BLaER1 treated with 17β-estradiol and CSF1 and Interleukin-3, amounts not matched to agents 10 nM and 100 nM (cell line): ENCODE measurements around the gene ALKBH6.

Source experiments
- H3K27ac ChIP-seq, 11 experiments: shearing (Covaris generic); formaldehyde crosslinking; 2 replicates each; pipeline ENCODE4 v1.8.1; 2022
- H3K27me3 ChIP-seq, 11 experiments: shearing (Covaris generic); formaldehyde crosslinking; 2 replicates each; pipeline ENCODE4 v1.8.1; 2022
- H3K36me3 ChIP-seq, 11 experiments: shearing (Covaris generic); formaldehyde crosslinking; 2 replicates each; pipeline ENCODE4 v1.8.1; 2022
- H3K4me1 ChIP-seq, 10 experiments: shearing (Covaris generic); formaldehyde crosslinking; 2 replicates each; pipeline ENCODE4 v1.8.1; 2022
- H3K4me2 ChIP-seq, 11 experiments: shearing (Covaris generic); formaldehyde crosslinking; 2 replicates each; pipeline ENCODE4 v1.8.1; 2022
- H3K4me3 ChIP-seq, 10 experiments: shearing (Covaris generic); formaldehyde crosslinking; 2 replicates each; pipeline ENCODE4 v1.8.1; 2022
- H3K9ac ChIP-seq, 11 experiments: shearing (Covaris generic); formaldehyde crosslinking; 2 replicates each; pipeline ENCODE4 v1.8.1; 2022
- H3K9me3 ChIP-seq, 11 experiments: shearing (Covaris generic); formaldehyde crosslinking; replicated peaks in 1 of 11; 2 replicates each; pipeline ENCODE4 v1.8.1; 2022
- H4K20me1 ChIP-seq, 11 experiments: shearing (Covaris generic); formaldehyde crosslinking; 2 replicates each; pipeline ENCODE4 v1.8.1; 2022
- Cebpa-rat ChIP-seq, 11 experiments: shearing (Covaris generic); IDR thresholded peaks; 2 replicates each; pipeline ENCODE4 v1.8.1; 2022

Gene ALKBH6

GRCh38 chr19:36019061-36019670, 5.2 kb upstream of the ALKBH6 start:
- H3K9ac ChIP-seq: no peak overlapping the region
- no peak overlapping the region for H3K4me2 ChIP-seq
- H3K27ac ChIP-seq: no peak overlapping the region
- TF ChIP-seq Cebpa-rat (IDR thresholded peaks at IDR 0.05): no peak
- H3K36me3 ChIP-seq: peaks cover 0 to 66% (median 23%) of the 10 kb centered on the region in 11 experiments; a peak in 17 of 22 replicates
- no peaks in the 10 kb centered on the region for H3K27me3 ChIP-seq
- H3K4me1 ChIP-seq: peaks cover 9 to 11% (median 10%) of the 10 kb centered on the region in 10 experiments
- H4K20me1 ChIP-seq: no peaks in the 10 kb centered on the region; a peak in 1 of 22 replicates
- no peaks in the 10 kb centered on the region for H3K9me3 ChIP-seq
- no peak overlapping the region for H3K4me3 ChIP-seq

GRCh38 chr19:36013280-36014011, 567 bp downstream of the ALKBH6 start:
- TF ChIP-seq Cebpa-rat (IDR thresholded peaks at IDR 0.05): no peak
- H3K9ac ChIP-seq: peak overlapping the region; percentile 79 to 89 (median 84)
- peaks cover 0 to 15% (median 0%) of the 10 kb centered on the region in 11 experiments; a peak in 6 of 22 replicates for H3K36me3 ChIP-seq
- H4K20me1 ChIP-seq: no peaks in the 10 kb centered on the region; a peak in 1 of 22 replicates
- no peaks in the 10 kb centered on the region for H3K9me3 ChIP-seq
- H3K4me1 ChIP-seq: peaks cover 18 to 32% (median 21%) of the 10 kb centered on the region in 10 experiments
- peaks cover 0 to 16% (median 9%) of the 10 kb centered on the region in 11 experiments; a peak in 14 of 22 replicates for H3K27me3 ChIP-seq
- H3K4me2 ChIP-seq: peak overlapping the region; percentile 88 to 99 (median 95)
- H3K4me3 ChIP-seq: peak overlapping the region; percentile 71 to 82 (median 78)
- H3K27ac ChIP-seq: peak overlapping the region; percentile 73 to 85 (median 82)

- Histone ChIP-seq H3K4me3 (no peak overlapping the region), H3K36me3 (no peaks in the 10 kb centered on the region; a peak in 1 of 22 replicates), H3K27ac (no peak overlapping the region), H3K9ac (no peak overlapping the region), H3K4me1 (peaks cover 18 to 31% (median 21%) of the 10 kb centered on the region in 10 experiments), H3K9me3 (no peaks in the 10 kb centered on the region), H4K20me1 (peaks cover 0 to 6% (median 0%) of the 10 kb centered on the region in 11 experiments; a peak in 3 of 22 replicates), H3K4me2 (no peak overlapping the region), H3K27me3 (peaks cover 0 to 20% (median 10%) of the 10 kb centered on the region in 11 experiments; a peak in 14 of 22 replicates)
- no peak for TF ChIP-seq Cebpa-rat (IDR thresholded peaks at IDR 0.05)
Measured at GRCh38 chr19:36010402-36010801, 3.6 kb downstream of the ALKBH6 start.

- peak overlapping the region in 6 of 10 experiments; percentile 24 to 55 (median 36); a peak in 8 of 20 replicates for H3K4me3 ChIP-seq
- H3K4me1 ChIP-seq: peaks cover 12 to 25% (median 16%) of the 10 kb centered on the region in 10 experiments
- H4K20me1 ChIP-seq: peaks cover 0 to 11% (median 0%) of the 10 kb centered on the region in 11 experiments; a peak in 3 of 22 replicates
- H3K27me3 ChIP-seq: peaks cover 0 to 20% (median 10%) of the 10 kb centered on the region in 11 experiments; a peak in 14 of 22 replicates
- peak overlapping the region; percentile 46 to 77 (median 63); a peak in 21 of 22 replicates for H3K4me2 ChIP-seq
- no peak for TF ChIP-seq Cebpa-rat (IDR thresholded peaks at IDR 0.05)
- H3K27ac ChIP-seq: no peak overlapping the region
- no peaks in the 10 kb centered on the region for H3K9me3 ChIP-seq
- peak overlapping the region in 5 of 11 experiments; percentile 5 to 59 (median 46); a peak in 1 of 22 replicates for H3K9ac ChIP-seq
- no peaks in the 10 kb centered on the region; a peak in 1 of 22 replicates for H3K36me3 ChIP-seq
Measured at GRCh38 chr19:36009633-36010379, 4.2 kb downstream of the ALKBH6 start.

- Histone ChIP-seq H4K20me1 (peaks cover 0 to 17% (median 0%) of the 10 kb centered on the region in 11 experiments; a peak in 4 of 22 replicates), H3K4me2 (peak overlapping the region; percentile 46 to 77 (median 63)), H3K36me3 (peaks cover 0 to 5% (median 0%) of the 10 kb centered on the region in 11 experiments; a peak in 1 of 22 replicates), H3K27me3 (peaks cover 0 to 20% (median 10%) of the 10 kb centered on the region in 11 experiments; a peak in 14 of 22 replicates), H3K9ac (peak overlapping the region in 7 of 11 experiments; percentile 15 to 59 (median 46); a peak in 6 of 22 replicates), H3K27ac (no peak overlapping the region), H3K4me3 (peak overlapping the region in 6 of 10 experiments; percentile 24 to 55 (median 36); a peak in 11 of 20 replicates), H3K4me1 (peaks cover 9 to 21% (median 12%) of the 10 kb centered on the region in 10 experiments; a peak in 19 of 20 replicates), H3K9me3 (no peaks in the 10 kb centered on the region)
- no peak for TF ChIP-seq Cebpa-rat (IDR thresholded peaks at IDR 0.05)
Measured at GRCh38 chr19:36009220-36009619, 4.8 kb downstream of the ALKBH6 start.

GRCh38 chr19:36008336-36008978, 5.6 kb downstream of the ALKBH6 start, which contains the start of gene SYNE4:
Gene SYNE4 (minus strand): TSS chr19:36008813. CDS start chr19:36008681, 132 bp downstream.
- peaks cover 6 to 18% (median 11%) of the 10 kb centered on the region in 10 experiments; a peak in 19 of 20 replicates for H3K4me1 ChIP-seq
- peak within 1 kb of the TSS in 6 of 10 experiments; percentile 24 to 55 (median 36); a peak in 11 of 20 replicates for H3K4me3 ChIP-seq
- no peak for TF ChIP-seq Cebpa-rat (IDR thresholded peaks at IDR 0.05)
- peaks cover 0 to 22% (median 0%) of the 10 kb centered on the region in 11 experiments; a peak in 5 of 22 replicates for H4K20me1 ChIP-seq
- H3K27me3 ChIP-seq: peaks cover 0 to 20% (median 10%) of the 10 kb centered on the region in 11 experiments; a peak in 14 of 22 replicates
- H3K27ac ChIP-seq: no peak within 1 kb of the TSS
- peak within 1 kb of the TSS in 7 of 11 experiments; percentile 15 to 59 (median 46); a peak in 6 of 22 replicates for H3K9ac ChIP-seq
- H3K9me3 ChIP-seq: no peaks in the 10 kb centered on the region
- H3K36me3 ChIP-seq: peaks cover 0 to 11% (median under 1%) of the 10 kb centered on the region in 11 experiments; a peak in 5 of 22 replicates
- H3K4me2 ChIP-seq: peak within 1 kb of the TSS; percentile 46 to 77 (median 63)

- H4K20me1 ChIP-seq: peaks cover 0 to 22% (median 0%) of the 10 kb centered on the region in 11 experiments; a peak in 5 of 22 replicates
- H3K9me3 ChIP-seq: no peaks in the 10 kb centered on the region
- H3K9ac ChIP-seq: no peak overlapping the region
- peaks cover 0 to 18% (median 5%) of the 10 kb centered on the region in 11 experiments; a peak in 9 of 22 replicates for H3K36me3 ChIP-seq
- no peak for TF ChIP-seq Cebpa-rat (IDR thresholded peaks at IDR 0.05)
- no peak overlapping the region for H3K27ac ChIP-seq
- H3K4me2 ChIP-seq: no peak overlapping the region
- no peak overlapping the region for H3K4me3 ChIP-seq
- H3K27me3 ChIP-seq: peaks cover 0 to 20% (median 10%) of the 10 kb centered on the region in 11 experiments; a peak in 14 of 22 replicates
- H3K4me1 ChIP-seq: peaks cover 0 to 17% (median 4%) of the 10 kb centered on the region in 10 experiments; a peak in 9 of 20 replicates
Measured at GRCh38 chr19:36006955-36007354, 7.1 kb downstream of the ALKBH6 start.
